ENCODE data around the gene YEATS4.

The YEATS4 gene

DNA sequence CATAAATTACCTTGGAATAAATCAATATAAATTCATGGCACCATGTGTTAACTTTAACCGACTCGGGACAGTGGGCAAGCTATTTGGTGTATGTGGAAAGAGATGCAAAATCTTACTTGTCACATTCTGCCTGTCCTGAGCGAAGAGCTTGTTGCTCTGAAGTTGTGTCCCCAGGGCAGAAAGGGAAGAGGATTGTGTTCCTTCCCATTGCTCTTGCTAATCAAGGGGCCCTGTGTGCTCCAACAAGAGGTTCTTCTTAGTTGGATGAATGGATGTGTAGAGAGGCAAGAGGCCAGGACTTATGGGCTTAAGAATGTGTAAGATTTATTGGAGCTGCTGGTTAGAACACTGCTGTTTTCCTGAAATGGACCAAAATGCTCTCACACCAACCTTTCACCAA is 74.1 kb downstream of the YEATS4 start:
- DNase-seq (ENCODE audit: low spot score) = no peak

DNA sequence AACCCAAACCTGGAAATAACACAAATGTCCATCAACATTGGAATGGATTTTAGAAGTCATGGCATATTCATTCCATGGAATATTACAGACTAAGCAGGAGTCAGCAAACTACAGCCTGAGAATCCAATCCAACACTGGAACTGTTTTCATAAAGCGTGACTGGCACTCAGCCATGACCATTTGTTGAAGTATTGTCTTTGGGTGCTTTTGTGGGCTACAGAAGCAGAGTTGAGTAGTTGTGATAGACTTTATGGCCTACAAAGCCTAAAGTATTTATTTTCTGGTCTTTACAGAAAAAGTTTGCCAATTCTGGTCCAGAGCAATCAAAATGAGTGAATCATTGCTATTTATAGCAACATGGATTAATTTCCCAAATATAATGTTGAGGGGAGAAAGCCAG is 76.1 kb downstream of the YEATS4 start:
- DNase-seq (ENCODE audit: low spot score) = no peak

DNA sequence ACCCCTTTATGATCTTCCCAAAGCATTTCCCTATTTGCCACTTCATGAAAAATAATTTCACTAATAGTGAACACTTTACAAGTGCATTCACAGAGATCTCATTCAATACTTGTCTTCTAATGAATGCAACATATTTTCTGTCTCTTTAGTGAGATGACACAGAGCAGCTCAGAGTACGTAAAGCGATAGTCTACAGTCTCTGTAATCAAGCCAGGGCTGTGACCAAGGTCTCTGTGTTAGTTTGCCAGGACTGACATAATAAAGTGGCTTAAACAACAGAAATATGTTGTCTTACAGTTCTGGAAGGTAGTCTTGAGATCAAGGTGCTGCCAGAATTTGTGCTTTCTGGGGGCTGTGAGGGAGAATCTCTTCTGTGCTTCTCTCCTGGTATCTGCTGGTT is 77.5 kb downstream of the YEATS4 start:
- DNase-seq (ENCODE audit: low spot score) = no peak

DNA sequence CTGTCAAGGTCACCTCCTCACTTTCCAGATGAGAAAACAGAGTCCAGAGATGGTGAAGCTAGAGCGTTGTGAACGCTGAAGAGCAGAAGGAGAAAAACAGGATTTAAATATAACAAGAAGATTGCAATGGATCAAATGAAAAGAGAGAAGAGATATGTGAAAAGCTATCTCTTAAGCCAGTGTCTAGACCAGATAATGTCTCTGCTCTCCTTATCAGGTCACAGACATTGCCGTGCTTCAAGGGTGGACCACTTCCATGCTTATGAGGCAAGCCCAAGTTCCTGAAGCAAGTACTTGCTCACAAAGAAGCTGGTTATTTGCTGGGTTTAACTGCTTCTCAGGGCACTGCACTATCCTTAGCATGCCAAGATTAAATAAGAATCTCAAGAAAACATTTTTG is 79.0 kb downstream of the YEATS4 start:
- no peak for DNase-seq (ENCODE audit: low spot score)

DNA sequence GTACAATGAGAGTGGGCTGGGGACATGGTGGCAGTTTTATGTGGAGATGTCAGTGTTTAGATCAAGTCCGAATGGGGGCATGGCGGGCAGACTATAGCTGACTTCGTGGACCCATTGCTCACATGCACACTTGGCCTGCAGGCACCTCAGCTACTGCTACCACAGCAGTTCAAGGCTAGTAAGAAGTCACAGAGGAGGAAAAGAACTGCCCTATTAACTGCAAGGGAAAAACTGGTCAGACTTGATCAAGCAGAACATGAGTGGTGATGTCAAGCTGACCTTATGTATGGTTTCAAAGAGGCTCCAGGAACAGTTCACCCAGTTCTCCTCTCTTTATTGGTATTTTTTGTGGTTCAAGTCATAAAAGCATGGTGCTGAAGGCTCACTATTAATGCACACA is 80.5 kb downstream of the YEATS4 start:
- DNase-seq (ENCODE audit: low spot score) = no peak
